ENCODE results near the gene HSFY1.
"Not testable (repeated sequence)": the region's sequence is repeated elsewhere in the genome, so short reads cannot be mapped to it uniquely, and the experiment has no call there.

The HSFY1 gene, protein sequence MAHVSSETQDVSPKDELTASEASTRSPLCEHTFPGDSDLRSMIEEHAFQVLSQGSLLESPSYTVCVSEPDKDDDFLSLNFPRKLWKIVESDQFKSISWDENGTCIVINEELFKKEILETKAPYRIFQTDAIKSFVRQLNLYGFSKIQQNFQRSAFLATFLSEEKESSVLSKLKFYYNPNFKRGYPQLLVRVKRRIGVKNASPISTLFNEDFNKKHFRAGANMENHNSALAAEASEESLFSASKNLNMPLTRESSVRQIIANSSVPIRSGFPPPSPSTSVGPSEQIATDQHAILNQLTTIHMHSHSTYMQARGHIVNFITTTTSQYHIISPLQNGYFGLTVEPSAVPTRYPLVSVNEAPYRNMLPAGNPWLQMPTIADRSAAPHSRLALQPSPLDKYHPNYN

DNA sequence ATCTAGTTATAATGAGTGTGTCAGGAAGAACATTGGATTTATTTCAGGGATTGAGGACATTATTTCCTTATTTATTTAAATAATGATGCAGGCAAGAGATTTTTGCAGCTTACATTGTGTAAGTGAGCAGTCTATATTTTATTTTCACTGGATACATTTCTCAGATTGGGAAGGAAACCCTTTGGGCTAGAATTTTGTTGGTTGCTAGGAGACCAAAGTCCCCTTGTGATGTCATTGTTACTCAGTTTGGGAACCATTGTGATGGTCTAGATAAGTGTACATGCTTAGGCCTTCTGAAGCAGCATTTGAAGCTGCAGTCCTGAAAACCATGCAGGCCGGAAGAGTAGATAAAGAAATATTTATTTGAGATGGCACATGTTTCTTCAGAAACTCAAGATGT is at the start of gene HSFY1:
Gene HSFY1, plus strand, starts transcription at position 301 of the 400 bp plus-strand sequence. Its CDS starts 68 bp downstream, at position 369.
- not testable (repeated sequence) for DNase-seq (ENCODE audit: low read depth); H3K4me3 ChIP-seq (ENCODE audit: low read length)

DNA sequence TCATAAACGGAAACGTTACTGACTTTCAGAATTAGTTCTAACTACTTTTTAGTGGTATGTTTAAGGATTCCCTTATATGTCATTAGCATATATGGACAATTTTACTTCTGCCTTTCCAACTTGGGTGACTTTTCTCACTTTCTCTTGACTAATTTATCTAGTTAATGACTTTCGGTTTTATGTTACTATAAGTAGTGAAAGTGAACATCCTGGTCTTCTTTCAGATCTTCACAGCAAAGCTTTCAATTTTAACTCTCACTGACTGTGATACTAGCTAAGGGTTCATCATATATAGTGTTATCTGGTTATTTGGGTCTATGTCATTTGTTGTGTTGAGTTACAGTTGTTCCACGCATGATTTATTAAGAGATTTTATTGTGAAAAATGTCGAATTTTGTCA is 42.3 kb upstream of the HSFY1 start:
- not testable (repeated sequence) for H3K4me3 ChIP-seq (ENCODE audit: low read length); DNase-seq (ENCODE audit: low read depth)

DNA sequence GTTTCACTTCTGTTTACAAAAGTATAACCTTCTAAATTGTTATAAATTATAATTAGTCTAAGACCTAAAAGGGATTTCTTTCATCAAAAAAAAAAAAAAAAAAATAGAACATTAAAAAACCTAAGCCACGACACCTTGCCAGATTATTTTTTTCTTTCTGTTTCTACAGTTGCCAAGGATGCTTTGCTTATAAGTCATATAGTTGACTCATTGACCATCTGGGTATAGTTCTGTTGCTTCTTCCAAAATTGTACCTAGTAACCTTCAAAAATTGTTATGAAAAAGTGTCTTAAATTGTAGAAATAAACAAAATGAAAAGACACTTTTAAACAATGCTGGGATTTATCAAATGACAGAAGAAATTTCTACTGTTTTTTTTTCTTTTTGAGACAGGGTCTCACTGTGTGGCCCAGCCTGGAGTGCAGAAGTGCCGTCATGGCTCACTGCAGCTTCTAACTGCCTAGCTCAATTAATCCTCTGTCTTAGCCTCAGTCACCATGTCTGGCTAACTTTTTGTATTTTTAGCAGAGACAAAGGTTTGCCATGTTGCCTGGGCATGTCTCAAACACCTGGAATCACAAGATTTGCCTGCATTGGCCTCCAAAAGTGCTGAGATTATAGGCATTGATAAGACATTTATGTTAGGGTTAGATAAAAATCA is 15.4 kb upstream of the HSFY1 start:
- H3K4me3 ChIP-seq (ENCODE audit: low read length); DNase-seq (ENCODE audit: low read depth): not testable (repeated sequence)

DNA sequence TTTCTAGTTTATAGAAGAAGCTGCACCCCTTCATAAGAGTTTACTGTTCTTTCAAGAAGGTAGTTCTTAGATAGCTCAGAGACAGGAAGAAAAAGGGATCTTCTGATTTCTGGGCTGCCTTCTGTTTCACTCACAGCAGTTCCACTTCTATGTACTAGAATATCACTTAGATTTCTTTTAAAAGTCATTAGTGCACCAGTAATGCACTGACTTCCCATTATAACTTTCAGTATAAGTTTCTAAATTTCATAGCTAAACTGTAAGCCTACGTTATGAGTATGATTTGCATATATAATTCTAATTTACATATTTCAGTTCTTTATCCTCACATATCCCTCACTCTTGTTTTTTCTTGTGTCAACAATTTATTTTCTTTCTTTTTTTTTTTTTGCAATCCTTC is 7.6 kb upstream of the HSFY1 start:
- not testable (repeated sequence) for DNase-seq (ENCODE audit: low read depth); H3K4me3 ChIP-seq (ENCODE audit: low read length)

DNA sequence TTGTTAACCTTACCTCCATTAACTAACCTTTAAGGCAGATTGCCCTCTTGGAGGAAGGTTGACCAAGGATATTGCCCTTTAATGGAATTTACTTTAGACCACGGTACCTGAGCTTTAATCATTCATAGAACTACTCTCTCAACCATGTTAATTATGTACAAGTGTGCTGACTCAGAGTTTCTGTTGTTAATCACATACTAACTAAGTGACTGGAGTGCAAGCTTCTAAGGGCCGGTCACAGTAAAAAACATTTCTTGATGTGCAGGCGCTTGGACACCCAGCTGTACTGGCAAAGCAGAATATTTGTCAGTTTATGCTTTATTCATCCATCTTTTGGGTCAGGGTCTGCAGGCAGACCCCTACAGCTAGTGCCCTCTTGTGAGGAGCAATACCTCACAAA is 6.6 kb downstream of the HSFY1 start:
- not testable (repeated sequence) for H3K4me3 ChIP-seq (ENCODE audit: low read length); DNase-seq (ENCODE audit: low read depth)

DNA sequence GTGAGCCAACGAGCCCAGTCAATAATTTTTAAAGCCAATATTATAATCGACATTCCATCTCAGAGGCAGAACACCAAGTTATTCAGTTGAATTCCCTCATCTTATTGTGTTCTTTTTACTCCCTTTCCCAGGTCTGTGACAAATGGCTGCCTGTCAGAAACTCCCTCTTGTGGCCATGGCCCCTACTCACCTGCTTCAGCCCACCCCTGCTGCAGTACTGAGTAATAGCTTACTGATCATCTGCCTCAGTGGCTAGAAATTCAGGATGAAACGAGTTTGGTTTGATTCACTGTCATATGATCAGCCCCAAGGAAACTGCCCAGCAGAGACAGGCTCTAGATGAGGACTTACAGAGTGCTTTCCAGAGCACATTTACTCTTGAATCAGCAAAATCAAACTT is 19.4 kb downstream of the HSFY1 start:
- not testable (repeated sequence) for DNase-seq (ENCODE audit: low read depth); H3K4me3 ChIP-seq (ENCODE audit: low read length)

Data from retinal pigment epithelial cell (primary cell).